ENCODE measurements around the gene GBP3.

DNA sequence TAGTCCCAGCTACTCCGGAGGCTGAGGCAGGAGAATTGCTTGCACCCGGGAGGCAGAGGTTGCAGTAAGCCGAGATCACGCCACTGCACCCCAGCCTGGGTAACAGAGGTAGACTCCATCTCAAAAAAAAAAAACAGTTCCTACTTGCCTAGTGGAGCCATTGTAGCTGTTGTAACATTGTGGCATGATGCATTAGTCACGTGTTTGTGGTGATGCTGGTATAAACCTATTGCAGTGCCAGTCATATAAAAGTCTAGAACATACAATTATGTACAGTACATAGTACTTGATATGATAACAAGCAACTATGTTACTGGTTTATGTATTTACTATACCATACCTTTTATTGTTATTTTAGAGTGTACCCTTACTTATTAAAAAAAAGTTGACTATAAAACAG lies 46.4 kb downstream of the GBP3 start:
- TF ChIP-seq, protein P1, sequence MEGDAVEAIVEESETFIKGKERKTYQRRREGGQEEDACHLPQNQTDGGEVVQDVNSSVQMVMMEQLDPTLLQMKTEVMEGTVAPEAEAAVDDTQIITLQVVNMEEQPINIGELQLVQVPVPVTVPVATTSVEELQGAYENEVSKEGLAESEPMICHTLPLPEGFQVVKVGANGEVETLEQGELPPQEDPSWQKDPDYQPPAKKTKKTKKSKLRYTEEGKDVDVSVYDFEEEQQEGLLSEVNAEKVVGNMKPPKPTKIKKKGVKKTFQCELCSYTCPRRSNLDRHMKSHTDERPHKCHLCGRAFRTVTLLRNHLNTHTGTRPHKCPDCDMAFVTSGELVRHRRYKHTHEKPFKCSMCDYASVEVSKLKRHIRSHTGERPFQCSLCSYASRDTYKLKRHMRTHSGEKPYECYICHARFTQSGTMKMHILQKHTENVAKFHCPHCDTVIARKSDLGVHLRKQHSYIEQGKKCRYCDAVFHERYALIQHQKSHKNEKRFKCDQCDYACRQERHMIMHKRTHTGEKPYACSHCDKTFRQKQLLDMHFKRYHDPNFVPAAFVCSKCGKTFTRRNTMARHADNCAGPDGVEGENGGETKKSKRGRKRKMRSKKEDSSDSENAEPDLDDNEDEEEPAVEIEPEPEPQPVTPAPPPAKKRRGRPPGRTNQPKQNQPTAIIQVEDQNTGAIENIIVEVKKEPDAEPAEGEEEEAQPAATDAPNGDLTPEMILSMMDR (IDR thresholded peaks at IDR 0.05): no peak
- TF ChIP-seq POLR2A (IDR thresholded peaks at IDR 0.05): no peak
